DND-41 (cell line): ENCODE measurements around the gene BRD1.

Experiments
- ATAC-seq: fragments of 200-7000 bp; cut with Tn5 transposase; 3 replicates; pipeline ENCODE4 v1.9.1; 2021; ENCODE audit warnings: low read depth; ENCODE audit not compliant: insufficient read depth
- DNase-seq: peaks from one replicate; pipeline ENCODE4 v3.0.0-alpha.2; 2020
- H2AFZ ChIP-seq: 2 replicates; pipeline ENCODE4 v1.6.0; 2012; ENCODE audit warnings: low read depth, low read length
- H3K27ac ChIP-seq: 2 replicates; pipeline ENCODE4 v1.5.1; 2012; ENCODE audit warnings: low read length, inconsistent platforms
- H3K27me3 ChIP-seq: fragments of 200-600 bp; sonication (generic); 2 replicates; pipeline ENCODE4 v1.6.0; 2012; ENCODE audit warnings: low read length, mild to moderate bottlenecking, inconsistent platforms; ENCODE audit not compliant: insufficient read depth, poor library complexity
- H3K36me3 ChIP-seq: 2 replicates; pipeline ENCODE4 v1.5.1; 2012; ENCODE audit warnings: low read length, inconsistent platforms; ENCODE audit not compliant: insufficient read depth
- H3K4me1 ChIP-seq: 2 replicates; pipeline ENCODE4 v1.5.1; 2012; ENCODE audit warnings: mild to moderate bottlenecking, low read length; ENCODE audit not compliant: insufficient read depth
- H3K4me2 ChIP-seq: 2 replicates; pipeline ENCODE4 v1.6.0; 2012; ENCODE audit warnings: mild to moderate bottlenecking, moderate library complexity, low read length, inconsistent platforms; ENCODE audit not compliant: insufficient read depth
- H3K4me3 ChIP-seq, 2 experiments: fragments of 200-600 bp in 1 of 2; shearing (Covaris generic) in 1 of 2; 2 replicates each; pipeline ENCODE4 v1.5.1; 2012 to 2016; ENCODE audit warnings: inconsistent platforms in 2 of 2, low read length in 2 of 2, mild to moderate bottlenecking in 2 of 2, low read depth in 1 of 2, moderate library complexity in 1 of 2
- H3K79me2 ChIP-seq: 2 replicates; pipeline ENCODE4 v1.6.0; 2012; ENCODE audit warnings: low read length, inconsistent platforms; ENCODE audit not compliant: insufficient read depth
- H3K9ac ChIP-seq: 2 replicates; pipeline ENCODE4 v1.6.0; 2012; ENCODE audit warnings: low read depth, mild to moderate bottlenecking, inconsistent platforms, low read length, moderate library complexity
- H3K9me3 ChIP-seq: 2 replicates; pipeline ENCODE4 v1.5.1; 2012; ENCODE audit warnings: low read length, moderate library complexity, mild to moderate bottlenecking, inconsistent platforms; ENCODE audit not compliant: insufficient read depth, severe bottlenecking
- H4K20me1 ChIP-seq: 2 replicates; pipeline ENCODE4 v1.6.0; 2012; ENCODE audit warnings: low read length; ENCODE audit not compliant: insufficient read depth
- EZH2 ChIP-seq: IDR thresholded peaks from 3 replicates; pipeline ENCODE4 v1.6.1; 2012; ENCODE audit warnings: borderline replicate concordance, low read depth, mild to moderate bottlenecking, moderate library complexity, low read length, inconsistent platforms; ENCODE audit not compliant: severe bottlenecking
- TF ChIP-seq, protein P1 (sequence below): IDR thresholded peaks from 2 replicates; pipeline ENCODE4 v1.5.1; 2012; ENCODE audit warnings: borderline replicate concordance, low read length, moderate library complexity, mild to moderate bottlenecking; ENCODE audit not compliant: poor library complexity, severe bottlenecking; ENCODE audit errors: extremely low read depth

BRD1 gene

DNA sequence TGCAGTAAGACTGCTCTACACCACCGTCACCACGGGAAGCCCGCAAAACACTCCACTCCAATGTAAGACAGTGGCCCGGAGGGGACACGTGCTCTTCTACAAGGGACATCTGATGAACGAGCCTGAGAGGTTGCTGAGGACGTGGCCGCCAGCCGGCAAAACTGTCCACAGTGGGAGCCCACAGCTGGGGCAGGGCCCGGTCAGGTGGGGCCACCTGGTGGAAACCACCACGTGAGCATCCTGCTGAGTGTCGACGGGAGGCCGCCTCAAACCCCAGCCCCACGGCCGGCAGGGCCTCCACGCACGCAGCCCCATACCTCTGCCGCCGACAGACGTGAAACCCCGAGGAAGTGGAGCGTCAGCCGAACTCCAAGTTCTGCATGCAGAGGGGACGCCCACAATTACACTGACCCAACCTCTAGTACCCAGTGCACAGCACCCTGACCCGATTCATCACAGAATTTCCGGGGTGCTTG is 42.6 kb downstream of the BRD1 start:
- Histone ChIP-seq H4K20me1 (peaks cover 90% of the 10 kb centered on the region), H3K27me3 (no peaks in the 10 kb centered on the region), H3K27ac (no peak overlapping the region), H3K4me2 (no peak overlapping the region), H3K4me3 (no peak overlapping the region), H3K4me1 (no peaks in the 10 kb centered on the region), H3K9ac (no peak overlapping the region), H3K79me2 (peaks cover 95% of the 10 kb centered on the region), H3K36me3 (peaks cover 96% of the 10 kb centered on the region), H3K9me3 (no peaks in the 10 kb centered on the region), H2AFZ (no peak overlapping the region)
- ATAC-seq: no peak
- TF ChIP-seq, protein P1, sequence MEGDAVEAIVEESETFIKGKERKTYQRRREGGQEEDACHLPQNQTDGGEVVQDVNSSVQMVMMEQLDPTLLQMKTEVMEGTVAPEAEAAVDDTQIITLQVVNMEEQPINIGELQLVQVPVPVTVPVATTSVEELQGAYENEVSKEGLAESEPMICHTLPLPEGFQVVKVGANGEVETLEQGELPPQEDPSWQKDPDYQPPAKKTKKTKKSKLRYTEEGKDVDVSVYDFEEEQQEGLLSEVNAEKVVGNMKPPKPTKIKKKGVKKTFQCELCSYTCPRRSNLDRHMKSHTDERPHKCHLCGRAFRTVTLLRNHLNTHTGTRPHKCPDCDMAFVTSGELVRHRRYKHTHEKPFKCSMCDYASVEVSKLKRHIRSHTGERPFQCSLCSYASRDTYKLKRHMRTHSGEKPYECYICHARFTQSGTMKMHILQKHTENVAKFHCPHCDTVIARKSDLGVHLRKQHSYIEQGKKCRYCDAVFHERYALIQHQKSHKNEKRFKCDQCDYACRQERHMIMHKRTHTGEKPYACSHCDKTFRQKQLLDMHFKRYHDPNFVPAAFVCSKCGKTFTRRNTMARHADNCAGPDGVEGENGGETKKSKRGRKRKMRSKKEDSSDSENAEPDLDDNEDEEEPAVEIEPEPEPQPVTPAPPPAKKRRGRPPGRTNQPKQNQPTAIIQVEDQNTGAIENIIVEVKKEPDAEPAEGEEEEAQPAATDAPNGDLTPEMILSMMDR: no peak
- no peak for TF ChIP-seq EZH2
- DNase-seq: no peak

DNA sequence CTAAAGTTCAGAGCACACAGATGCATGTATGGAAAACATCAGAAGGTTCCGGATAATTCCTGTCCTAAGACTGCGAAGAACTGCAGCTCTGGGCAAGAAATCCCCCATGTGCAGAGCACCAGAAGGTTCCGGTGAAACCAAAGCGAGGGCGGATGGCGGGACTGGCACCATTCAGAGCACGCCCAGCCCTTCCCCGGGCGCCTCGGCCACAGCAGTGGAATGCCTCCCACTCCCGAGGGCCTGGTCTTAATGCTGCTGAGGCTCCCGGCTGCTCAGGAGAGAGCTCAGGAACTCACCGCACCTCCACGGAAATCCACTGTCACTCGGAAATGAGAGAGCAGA is 43.1 kb downstream of the BRD1 start:
- no peaks in the 10 kb centered on the region for H3K9me3 ChIP-seq
- TF ChIP-seq, protein P1: no peak
- no peak for TF ChIP-seq EZH2
- ATAC-seq: no peak

DNA sequence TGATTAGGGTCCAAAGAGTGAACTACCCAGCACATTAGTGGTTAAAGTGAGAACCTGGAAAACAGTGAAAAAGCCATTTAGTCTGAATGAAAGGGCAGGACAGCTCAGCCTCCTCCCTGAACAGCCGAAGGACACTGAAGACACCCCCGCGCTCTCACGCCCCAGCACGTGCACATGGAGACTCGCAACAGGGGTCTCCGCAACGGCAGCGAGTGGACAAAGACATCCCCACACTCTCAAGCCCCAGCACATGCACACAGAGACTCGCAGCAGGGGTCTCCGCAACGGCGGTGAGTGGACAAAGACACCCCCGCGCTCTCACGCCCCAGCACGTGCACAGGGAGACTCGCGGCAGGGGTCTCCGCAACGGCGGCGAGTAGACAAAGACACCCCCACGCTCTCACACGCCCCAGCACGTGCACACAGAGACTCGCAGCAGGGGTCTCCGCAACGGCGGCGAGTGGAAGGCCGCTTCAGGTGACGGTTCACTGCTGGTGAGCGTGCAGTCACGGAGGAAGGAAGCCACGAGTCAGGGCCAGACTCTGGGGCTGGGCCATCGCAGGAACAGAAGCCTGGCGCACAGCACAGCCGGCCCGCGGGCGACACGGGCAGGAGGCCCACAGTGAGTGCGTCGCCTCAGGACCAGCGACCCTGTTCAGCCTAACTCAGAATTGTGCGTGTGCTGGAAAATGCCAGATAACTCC is 43.6 kb downstream of the BRD1 start:
- DNase-seq (no peak), ATAC-seq (no peak)
- H3K4me2 ChIP-seq: no peak overlapping the region
- peaks cover 95% of the 10 kb centered on the region for H3K79me2 ChIP-seq
- H3K27me3 ChIP-seq: no peaks in the 10 kb centered on the region
- H3K4me3 ChIP-seq: no peak overlapping the region
- no peak overlapping the region for H2AFZ ChIP-seq
- H3K9ac ChIP-seq: no peak overlapping the region
- TF ChIP-seq, protein P1: no peak
- TF ChIP-seq EZH2: no peak
- H3K36me3 ChIP-seq: peaks cover 97% of the 10 kb centered on the region
- no peaks in the 10 kb centered on the region for H3K9me3 ChIP-seq
- no peak overlapping the region for H3K27ac ChIP-seq
- peaks cover 90% of the 10 kb centered on the region for H4K20me1 ChIP-seq
- no peaks in the 10 kb centered on the region for H3K4me1 ChIP-seq

More for the DNA sequence above, 43.1 kb downstream of the BRD1 start:
- DNase-seq: no peak
- Histone ChIP-seq H3K27me3 (no peaks in the 10 kb centered on the region), H3K4me3 (no peak overlapping the region), H3K27ac (no peak overlapping the region), H3K9ac (no peak overlapping the region), H3K79me2 (peaks cover 95% of the 10 kb centered on the region), H3K36me3 (peaks cover 97% of the 10 kb centered on the region), H3K4me1 (no peaks in the 10 kb centered on the region), H3K4me2 (no peak overlapping the region), H4K20me1 (peaks cover 90% of the 10 kb centered on the region), H2AFZ (no peak overlapping the region)
